Fibroblast of lung (primary cell): ENCODE measurements around the gene C5orf46. TPM values are rescaled to one million over a fixed set of nuclear protein-coding genes. Genes with fewer than 3 reads are reported as not detected.

Experiments
- DNase-seq, 2 donors: peaks; one replicate each; pipeline versions ENCODE4 v3.0.0 to v3.0.0-alpha.2; 2010; ENCODE audit warnings: low read depth in 2 of 2
- H2AFZ ChIP-seq: 2 replicates; pipeline ENCODE4 v1.5.1; 2012; ENCODE audit warnings: low read length, control low read depth, inconsistent platforms
- H3K27ac ChIP-seq: 2 replicates; pipeline ENCODE4 v1.5.1; 2011; ENCODE audit warnings: low read length, control low read depth; ENCODE audit not compliant: insufficient read depth
- H3K27me3 ChIP-seq: 2 replicates; pipeline ENCODE4 v1.5.1; 2011; ENCODE audit warnings: mild to moderate bottlenecking, low read length; ENCODE audit not compliant: control insufficient read depth, insufficient read depth
- H3K36me3 ChIP-seq: 2 replicates; pipeline ENCODE4 v1.5.1; 2011; ENCODE audit warnings: low read length; ENCODE audit not compliant: control insufficient read depth, insufficient read depth
- H3K4me1 ChIP-seq: 2 replicates; pipeline ENCODE4 v1.5.1; 2011; ENCODE audit warnings: low read length; ENCODE audit not compliant: control insufficient read depth, insufficient read depth; ENCODE audit errors: extremely low read depth
- H3K4me2 ChIP-seq: 2 replicates; pipeline ENCODE4 v1.5.1; 2011; ENCODE audit warnings: low read length, control low read depth; ENCODE audit not compliant: insufficient read depth; ENCODE audit errors: extremely low read depth
- H3K4me3 ChIP-seq, 4 experiments: fragments of 200-600 bp in 1 of 4; sonication (generic) in 1 of 4; replicated peaks in 1 of 4; 2 replicates each; pipeline ENCODE4 v1.5.1; 2011 to 2016; ENCODE audit warnings: low read length in 4 of 4, low read depth in 3 of 4, mild to moderate bottlenecking in 3 of 4, control low read depth in 2 of 4, inconsistent platforms in 1 of 4, mixed read lengths in 1 of 4; ENCODE audit not compliant: insufficient read depth in 1 of 4; ENCODE audit errors: control extremely low read depth in 1 of 4
- H3K79me2 ChIP-seq: 2 replicates; pipeline ENCODE4 v1.5.1; 2012; ENCODE audit warnings: mild to moderate bottlenecking, low read length, inconsistent platforms; ENCODE audit not compliant: control insufficient read depth, insufficient read depth
- H3K9ac ChIP-seq: 2 replicates; pipeline ENCODE4 v1.5.1; 2011; ENCODE audit warnings: mild to moderate bottlenecking, low read length, control low read depth; ENCODE audit not compliant: insufficient read depth
- H3K9me3 ChIP-seq: 2 replicates; pipeline ENCODE4 v1.5.1; 2012; ENCODE audit warnings: low read depth, low read length; ENCODE audit not compliant: control insufficient read depth, insufficient read depth
- H4K20me1 ChIP-seq: 2 replicates; pipeline ENCODE4 v1.5.1; 2011; ENCODE audit warnings: low read length; ENCODE audit not compliant: control insufficient read depth, insufficient read depth; ENCODE audit errors: extremely low read depth
- CTCF ChIP-seq, 2 donors: IDR thresholded peaks in 1 of 2; conservative IDR thresholded peaks in 1 of 2; 1 replicate in 1 of 2; 2 replicates in 1 of 2; pipeline ENCODE4 v1.5.1; 2011 to 2012; ENCODE audit warnings: low read length in 2 of 2, control low read depth in 1 of 2, inconsistent platforms in 1 of 2, low read depth in 1 of 2, mild to moderate bottlenecking in 1 of 2
- EZH2 ChIP-seq: IDR thresholded peaks from 2 replicates; pipeline ENCODE4 v1.5.1; 2012; ENCODE audit warnings: low read length, control low read depth, mild to moderate bottlenecking; ENCODE audit errors: missing control alignments
- polyA plus RNA-seq, 2 donors: library from polyadenylated mRNA; depleted of rRNA in 1 of 2; stranded (reverse) in 1 of 2; unstranded in 1 of 2; fragments of >200 nt; gene quantifications; 2 replicates each; pipeline ENCODE4 v1.2.1, GENCODE V29; 2011 to 2012; ENCODE audit warnings: missing spikeins in 1 of 2
- total RNA-seq: library from RNA; depleted of rRNA; stranded (reverse); fragments of >200 nt; gene quantifications from 2 replicates; pipeline ENCODE4 v1.2.1, GENCODE V29; 2014

The C5orf46 gene
- total and polyA plus RNA-seq, 2 donors (not counting 1 experiment from before 2014, with no cell fraction given), result not detected

DNA sequence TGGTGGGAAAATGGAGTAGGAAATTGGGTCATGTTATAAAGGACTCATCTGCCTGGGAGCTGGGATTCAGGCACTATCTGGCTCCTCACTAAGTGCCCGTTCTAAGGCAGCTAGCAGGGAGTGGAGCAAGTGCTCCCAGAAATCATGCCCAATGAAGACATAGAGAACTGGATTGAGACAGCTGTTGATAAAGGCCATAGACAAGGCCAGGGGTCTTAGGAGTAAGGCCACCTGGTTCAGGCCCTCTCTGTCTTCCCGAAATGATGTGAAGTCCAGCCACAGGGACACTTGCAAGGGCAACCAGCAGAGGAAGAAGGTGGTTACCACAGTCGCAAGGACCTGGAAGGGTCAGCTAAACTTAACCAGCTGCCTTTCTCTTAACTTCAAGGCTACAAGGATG is 54.8 kb downstream of the C5orf46 start:
- no peak for DNase-seq
- no peaks in the 10 kb centered on the region for H3K36me3 ChIP-seq
- no peak overlapping the region for H3K4me2 ChIP-seq
- no peak overlapping the region for H2AFZ ChIP-seq
- H3K4me1 ChIP-seq, result no peaks in the 10 kb centered on the region
- H3K9me3 ChIP-seq, result no peaks in the 10 kb centered on the region
- TF ChIP-seq EZH2, result no peak
- TF ChIP-seq CTCF (conservative IDR thresholded peaks at IDR 0.05 in 1 of 2, IDR thresholded peaks at IDR 0.05 in 1 of 2; ENCODE audit: low read depth in 1 of 2, low read length in 2 of 2), result no peak
- H4K20me1 ChIP-seq, result no peaks in the 10 kb centered on the region
- no peak overlapping the region for H3K9ac ChIP-seq
- H3K27me3 ChIP-seq, result peaks cover 2% of the 10 kb centered on the region
- H3K27ac ChIP-seq, result no peak overlapping the region
- no peaks in the 10 kb centered on the region for H3K79me2 ChIP-seq
- no peak overlapping the region for H3K4me3 ChIP-seq

- H3K4me2 ChIP-seq, result no peak overlapping the region
- H3K27ac ChIP-seq, result no peak overlapping the region
- H3K9me3 ChIP-seq, result no peaks in the 10 kb centered on the region
- no peak overlapping the region for H3K9ac ChIP-seq
- no peak overlapping the region for H3K4me3 ChIP-seq
- TF ChIP-seq EZH2, result no peak
- no peak for TF ChIP-seq CTCF (conservative IDR thresholded peaks at IDR 0.05 in 1 of 2, IDR thresholded peaks at IDR 0.05 in 1 of 2; ENCODE audit: low read depth in 1 of 2, low read length in 2 of 2)
- H3K27me3 ChIP-seq, result peaks cover 2% of the 10 kb centered on the region
- DNase-seq, result peak in 1 of 2 donors; percentile 17
- no peaks in the 10 kb centered on the region for H3K36me3 ChIP-seq
- H3K79me2 ChIP-seq, result no peaks in the 10 kb centered on the region
- H4K20me1 ChIP-seq, result no peaks in the 10 kb centered on the region
- H2AFZ ChIP-seq, result no peak overlapping the region
- H3K4me1 ChIP-seq, result no peaks in the 10 kb centered on the region
Measured at GRCh38 chr5:147849226-147849625, 57.1 kb downstream of the C5orf46 start.

- Histone ChIP-seq H2AFZ (no peak overlapping the region), H3K4me1 (no peaks in the 10 kb centered on the region), H3K27ac (no peak overlapping the region), H3K79me2 (no peaks in the 10 kb centered on the region), H3K4me2 (no peak overlapping the region), H3K36me3 (no peaks in the 10 kb centered on the region), H3K27me3 (no peaks in the 10 kb centered on the region), H3K9me3 (no peaks in the 10 kb centered on the region), H3K4me3 (no peak overlapping the region), H4K20me1 (no peaks in the 10 kb centered on the region), H3K9ac (no peak overlapping the region)
- TF ChIP-seq CTCF (conservative IDR thresholded peaks at IDR 0.05 in 1 of 2, IDR thresholded peaks at IDR 0.05 in 1 of 2; ENCODE audit: low read depth in 1 of 2, low read length in 2 of 2) (no peak), EZH2 (no peak)
- no peak for DNase-seq
Measured at GRCh38 chr5:147845618-147846017, 60.7 kb downstream of the C5orf46 start.
